ENCODE results near the gene MAP3K4.

The MAP3K4 gene

DNA sequence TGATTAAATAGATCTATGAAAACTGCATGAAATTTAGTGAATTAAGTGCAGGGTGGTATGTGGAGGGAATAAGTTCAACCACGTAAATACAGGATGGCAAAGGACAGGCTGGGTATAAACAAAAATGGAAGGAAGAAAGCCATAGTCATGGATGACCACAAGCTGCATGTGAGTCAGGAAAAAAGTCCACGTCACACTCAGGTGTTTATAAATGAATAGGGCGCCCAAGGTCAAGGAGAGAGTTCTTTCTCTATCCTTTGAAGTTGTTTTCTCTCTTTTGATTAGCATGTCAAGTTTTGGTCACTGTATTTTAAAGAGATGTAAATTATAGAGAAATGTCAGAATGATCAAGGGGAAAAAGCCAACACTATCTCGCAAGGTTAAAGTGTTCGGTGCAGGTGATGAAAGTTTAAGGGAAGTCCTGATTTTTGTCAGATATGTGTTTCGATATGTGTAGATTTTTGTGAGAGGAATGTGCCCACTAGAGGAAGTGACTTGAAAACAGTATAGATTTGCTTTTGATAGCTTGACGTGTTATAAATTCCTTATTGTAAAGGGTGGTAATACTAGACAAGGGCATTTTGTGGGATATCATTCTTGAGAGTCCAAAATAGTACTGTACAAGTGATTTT lies 58.7 kb downstream of the MAP3K4 start:
- DNase-seq = peak; percentile 39

- DNase-seq = no peak
These were observed 61.5 kb downstream of the MAP3K4 start for GRCh38 chr6:161053103-161053502.

DNA sequence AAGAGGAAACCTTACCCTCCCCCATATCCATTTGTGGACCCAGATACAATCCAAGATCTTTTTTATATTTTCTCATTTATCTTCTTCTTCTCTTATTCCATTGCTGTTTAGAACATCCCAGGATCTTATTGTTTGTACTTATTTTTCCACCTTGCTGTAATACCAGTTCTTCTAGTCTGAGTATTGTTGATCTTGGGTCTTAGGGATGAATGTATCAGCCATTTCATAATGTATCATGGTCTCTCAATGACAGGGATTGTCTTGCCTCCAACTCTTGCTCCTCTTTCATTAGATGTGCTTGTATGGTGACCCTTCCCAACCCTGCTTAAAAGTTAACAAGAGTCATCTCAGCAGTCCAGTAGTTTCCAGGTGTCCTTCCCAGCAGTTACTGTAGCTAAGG lies 63.3 kb downstream of the MAP3K4 start:
- no peak for DNase-seq

GRCh38 chr6:161056451-161056850 lies 64.9 kb downstream of the MAP3K4 start:
- DNase-seq = peak; percentile 23

- no peak for DNase-seq
These were observed 65.8 kb downstream of the MAP3K4 start for GRCh38 chr6:161057103-161058091.

DNA sequence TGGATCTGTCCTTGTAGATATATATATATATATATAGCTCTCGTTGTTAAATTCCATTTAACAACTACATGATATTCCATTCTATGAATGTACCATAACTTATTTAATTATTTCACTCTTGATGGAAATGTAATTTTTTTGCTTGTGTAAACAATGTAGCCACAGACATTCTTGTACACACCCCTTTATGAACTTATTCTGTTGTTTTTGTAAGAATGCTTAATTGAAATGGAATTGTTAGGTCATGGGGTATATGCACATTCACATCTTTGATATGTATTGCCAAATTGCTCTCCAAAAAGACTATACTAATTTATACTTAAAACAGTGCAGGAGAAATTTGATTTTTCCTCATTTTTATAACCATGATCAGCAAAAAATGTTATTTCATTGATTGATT lies 67.2 kb downstream of the MAP3K4 start:
- no peak for DNase-seq

GRCh38 chr6:161061576-161061975 lies 70.0 kb downstream of the MAP3K4 start:
- no peak for DNase-seq

GRCh38 chr6:161064915-161065314 lies 73.3 kb downstream of the MAP3K4 start:
- no peak for DNase-seq

DNA sequence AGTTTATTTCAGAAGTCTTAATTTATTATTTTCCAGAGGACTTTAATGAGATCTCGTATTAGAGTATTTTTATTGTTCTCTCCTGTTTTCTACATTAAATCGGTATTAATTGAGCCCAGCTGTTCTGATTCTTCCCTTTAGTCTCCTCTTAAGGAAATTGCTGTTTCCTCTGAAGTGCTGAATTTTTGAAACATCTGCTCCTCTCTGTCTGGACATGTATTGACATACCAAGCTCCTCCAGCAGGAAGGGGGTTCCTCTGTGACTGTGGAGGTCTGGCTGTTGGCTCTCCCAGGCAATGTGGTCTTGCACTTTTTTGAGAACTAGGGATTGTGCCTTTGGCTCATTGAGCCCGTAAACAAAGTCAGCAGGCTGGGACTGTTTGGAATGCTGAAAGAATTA lies 74.9 kb downstream of the MAP3K4 start:
- no peak for DNase-seq

DNA sequence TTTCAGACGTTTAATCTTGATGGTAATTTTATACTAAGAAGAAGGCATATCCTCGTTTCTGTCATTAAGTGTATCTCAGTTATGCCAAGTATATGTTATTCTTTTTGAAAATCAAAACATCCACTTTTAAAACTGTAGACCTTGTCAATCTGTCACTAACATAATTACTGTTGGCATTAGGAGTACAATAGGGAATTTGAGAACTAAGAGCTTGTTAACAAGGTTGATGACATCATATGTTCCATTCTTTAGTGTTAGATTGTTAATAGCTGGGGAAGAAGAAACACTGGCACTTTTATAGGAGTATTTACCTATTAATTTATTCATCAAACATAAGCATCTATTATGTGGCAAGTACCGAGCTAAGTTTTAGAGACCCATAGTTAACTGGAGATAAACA lies 76.2 kb downstream of the MAP3K4 start:
- DNase-seq = no peak

GRCh38 chr6:161068321-161068741 lies 76.8 kb downstream of the MAP3K4 start:
- no peak for DNase-seq

- DNase-seq = no peak
These were observed 82.4 kb downstream of the MAP3K4 start for GRCh38 chr6:161073930-161074329.

DNA sequence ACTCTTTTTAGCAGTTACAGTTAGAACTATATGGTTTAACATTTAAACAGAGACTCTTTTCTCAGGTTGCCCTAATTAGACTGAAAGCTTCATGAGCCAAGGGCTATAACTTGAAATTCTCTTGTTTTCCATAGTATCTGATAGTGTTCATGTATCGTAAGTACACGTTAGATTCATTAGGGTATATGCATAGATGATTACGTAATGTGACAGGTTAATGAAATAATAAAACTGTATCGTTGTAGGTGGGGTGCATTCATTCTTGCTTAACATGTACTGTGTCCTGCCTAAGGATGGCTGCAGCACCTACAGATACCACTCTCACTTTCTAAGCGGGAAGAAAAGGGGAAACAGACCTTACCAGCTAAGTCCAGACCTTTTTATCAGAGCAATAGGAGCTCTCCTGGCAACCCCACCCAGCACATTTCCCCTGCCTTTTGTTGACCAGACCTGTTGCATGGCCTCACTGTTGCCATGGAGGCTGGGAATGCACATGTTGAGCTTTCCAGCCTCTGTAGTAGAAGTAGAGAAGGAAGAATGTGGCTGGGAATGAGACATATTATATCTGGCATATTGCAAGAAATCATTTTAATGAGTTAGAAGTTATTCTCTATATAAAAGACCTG lies 83.0 kb downstream of the MAP3K4 start:
- no peak for DNase-seq

GRCh38 chr6:161076181-161076677 lies 84.7 kb downstream of the MAP3K4 start:
- no peak for DNase-seq

DNA sequence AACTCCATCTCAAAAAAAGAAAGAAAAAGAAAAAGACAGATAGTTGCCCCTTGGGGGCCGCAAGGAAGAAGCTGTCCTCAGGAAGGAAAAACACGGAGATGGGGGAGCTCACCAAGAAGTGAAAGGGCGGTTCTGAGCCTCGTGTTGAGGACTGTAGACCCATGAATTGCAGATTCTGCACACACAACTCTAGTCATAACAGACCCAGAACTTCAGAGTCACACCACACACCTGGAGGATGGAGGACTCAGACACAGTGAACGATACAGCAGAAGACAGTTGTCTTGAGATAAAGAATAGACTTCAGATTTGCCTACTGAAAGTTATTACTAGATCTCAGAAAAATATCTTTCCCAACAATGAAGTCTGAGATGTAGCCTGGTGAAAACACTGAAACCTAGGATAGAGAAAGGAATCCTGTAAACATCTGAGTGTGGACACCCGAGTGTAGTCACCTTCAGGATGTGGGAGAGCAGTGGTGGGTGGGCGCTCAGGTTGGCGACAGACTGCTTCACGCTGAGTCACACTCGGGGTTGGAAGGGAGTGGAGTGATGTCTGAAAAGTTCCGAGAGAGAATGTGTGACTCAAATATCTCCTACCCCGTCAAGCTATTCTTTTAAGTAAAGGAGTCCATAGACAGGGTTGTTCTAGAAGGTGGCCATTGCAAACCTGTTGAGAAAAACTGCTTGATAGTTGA lies 88.1 kb downstream of the MAP3K4 start:
- peak; percentile 79 for DNase-seq

- no peak for DNase-seq
These were observed 88.8 kb downstream of the MAP3K4 start for GRCh38 chr6:161080263-161080970.

GRCh38 chr6:161082215-161082614 lies 90.6 kb downstream of the MAP3K4 start:
- DNase-seq = no peak

- DNase-seq = peak; percentile 63
These were observed 93.7 kb downstream of the MAP3K4 start for GRCh38 chr6:161085246-161085645.

GRCh38 chr6:161088676-161089328 lies 97.2 kb downstream of the MAP3K4 start:
- no peak for DNase-seq

- DNase-seq = no peak
These were observed 99.6 kb downstream of the MAP3K4 start for GRCh38 chr6:161091151-161091550.

DNA sequence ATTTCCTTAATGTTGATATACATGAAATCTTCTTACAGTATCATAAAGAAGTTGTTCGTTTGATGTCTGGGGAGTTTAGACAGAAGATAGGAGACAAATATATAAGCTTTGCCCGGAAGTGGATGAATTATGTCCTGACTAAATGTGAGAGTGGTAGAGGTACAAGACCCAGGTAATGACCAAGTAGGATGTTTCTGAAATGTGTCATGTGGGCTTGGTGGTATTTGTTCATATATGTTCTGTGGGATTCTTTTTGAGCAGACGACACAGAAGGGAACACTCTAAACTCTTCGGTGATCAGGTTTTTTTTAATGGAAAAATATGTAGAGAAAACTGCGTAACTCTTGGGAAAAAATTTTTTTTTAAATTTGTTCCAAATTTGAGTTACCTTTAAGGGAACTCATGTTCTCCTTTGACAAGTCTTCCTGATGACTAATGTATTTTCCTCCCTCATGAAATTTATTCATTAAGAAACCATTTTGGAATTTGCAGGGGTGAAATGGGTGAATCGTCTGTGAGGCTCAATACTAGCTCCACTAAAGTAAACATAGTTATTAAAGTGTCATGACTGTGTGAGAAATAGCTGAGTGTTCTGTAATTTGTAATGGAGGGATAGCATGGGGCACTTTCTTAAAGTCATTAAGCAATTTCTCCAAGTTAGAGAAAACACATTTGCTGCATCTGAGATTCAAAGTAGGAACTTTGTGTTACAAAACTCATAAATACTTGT lies 100.6 kb downstream of the MAP3K4 start:
- peak; percentile 17 for DNase-seq

Data from activated CD4-positive, alpha-beta T cell treated with anti-CD3 and anti-CD28 coated beads, Interleukin-2, Interleukin-6, amounts not matched to agents 100 ng/mL and 50 ng/mL, durations not matched to agents 16 hours and 8 hours (primary cell).